K562 (cell line): ENCODE results near the gene WSCD1.

ENCODE experiments used
- MAFK ChIP-seq: IDR thresholded peaks from 2 replicates; pipeline ENCODE4 v1.6.1; 2011; ENCODE audit warnings: low read length, improper control_type of control experiment
- POLR2A ChIP-seq: fragments of 450-650 bp; conservative IDR thresholded peaks from 2 replicates; pipeline ENCODE4 v1.6.1; 2016

GRCh38 chr17:6166492-6167179 is 96.5 kb downstream of the WSCD1 start:
- TF ChIP-seq POLR2A: no peak
- no peak for TF ChIP-seq MAFK
